Measurements from ENCODE around the gene EGLN1.

DNA sequence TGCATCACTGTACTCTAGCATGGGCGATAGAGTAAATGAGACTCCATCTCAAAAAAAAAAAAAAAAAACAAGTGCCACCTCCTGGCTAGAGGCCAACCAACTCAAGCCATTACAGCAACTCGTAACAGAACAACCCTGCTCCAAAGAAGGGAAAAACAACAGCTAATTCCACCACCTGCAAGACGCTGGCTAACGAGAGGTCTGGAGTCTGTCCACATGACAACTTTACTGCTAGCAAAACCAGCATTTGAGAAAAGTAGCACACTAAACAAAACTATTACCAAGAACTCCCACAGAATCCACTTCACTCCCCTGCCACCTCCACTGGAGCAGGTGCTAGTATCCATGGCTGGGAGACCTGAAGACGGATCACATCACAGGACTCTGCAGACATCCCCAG, 24.1 kb upstream of the EGLN1 start:
- TF ChIP-seq YY1 (tag by site-specific recombination; IDR thresholded peaks at IDR 0.05) (no peak), ZNF274 (IDR thresholded peaks at IDR 0.05; ENCODE audit: low read length) (no peak), ZNF274 (tag by site-specific recombination; IDR thresholded peaks at IDR 0.05; ENCODE audit: borderline replicate concordance) (no peak), ZNF768 (tag by site-specific recombination; IDR thresholded peaks at IDR 0.05) (no peak), ZNF785 (tag by site-specific recombination; IDR thresholded peaks at IDR 0.05) (no peak), ZNF76 (tag by site-specific recombination; IDR thresholded peaks at IDR 0.05; ENCODE audit: borderline replicate concordance, low read depth) (no peak), ZNF416 (tag by site-specific recombination; IDR thresholded peaks at IDR 0.05) (no peak), ZNF266 (tag by site-specific recombination; IDR thresholded peaks at IDR 0.05; ENCODE audit: low read depth) (no peak), ZNF664 (tag by site-specific recombination; IDR thresholded peaks at IDR 0.05) (no peak), ZNF624 (tag by site-specific recombination; IDR thresholded peaks at IDR 0.05) (no peak)
- TF ChIP-seq, protein P1, sequence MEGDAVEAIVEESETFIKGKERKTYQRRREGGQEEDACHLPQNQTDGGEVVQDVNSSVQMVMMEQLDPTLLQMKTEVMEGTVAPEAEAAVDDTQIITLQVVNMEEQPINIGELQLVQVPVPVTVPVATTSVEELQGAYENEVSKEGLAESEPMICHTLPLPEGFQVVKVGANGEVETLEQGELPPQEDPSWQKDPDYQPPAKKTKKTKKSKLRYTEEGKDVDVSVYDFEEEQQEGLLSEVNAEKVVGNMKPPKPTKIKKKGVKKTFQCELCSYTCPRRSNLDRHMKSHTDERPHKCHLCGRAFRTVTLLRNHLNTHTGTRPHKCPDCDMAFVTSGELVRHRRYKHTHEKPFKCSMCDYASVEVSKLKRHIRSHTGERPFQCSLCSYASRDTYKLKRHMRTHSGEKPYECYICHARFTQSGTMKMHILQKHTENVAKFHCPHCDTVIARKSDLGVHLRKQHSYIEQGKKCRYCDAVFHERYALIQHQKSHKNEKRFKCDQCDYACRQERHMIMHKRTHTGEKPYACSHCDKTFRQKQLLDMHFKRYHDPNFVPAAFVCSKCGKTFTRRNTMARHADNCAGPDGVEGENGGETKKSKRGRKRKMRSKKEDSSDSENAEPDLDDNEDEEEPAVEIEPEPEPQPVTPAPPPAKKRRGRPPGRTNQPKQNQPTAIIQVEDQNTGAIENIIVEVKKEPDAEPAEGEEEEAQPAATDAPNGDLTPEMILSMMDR (tag by site-specific recombination; IDR thresholded peaks at IDR 0.05) = no peak
- TF ChIP-seq, protein P2, sequence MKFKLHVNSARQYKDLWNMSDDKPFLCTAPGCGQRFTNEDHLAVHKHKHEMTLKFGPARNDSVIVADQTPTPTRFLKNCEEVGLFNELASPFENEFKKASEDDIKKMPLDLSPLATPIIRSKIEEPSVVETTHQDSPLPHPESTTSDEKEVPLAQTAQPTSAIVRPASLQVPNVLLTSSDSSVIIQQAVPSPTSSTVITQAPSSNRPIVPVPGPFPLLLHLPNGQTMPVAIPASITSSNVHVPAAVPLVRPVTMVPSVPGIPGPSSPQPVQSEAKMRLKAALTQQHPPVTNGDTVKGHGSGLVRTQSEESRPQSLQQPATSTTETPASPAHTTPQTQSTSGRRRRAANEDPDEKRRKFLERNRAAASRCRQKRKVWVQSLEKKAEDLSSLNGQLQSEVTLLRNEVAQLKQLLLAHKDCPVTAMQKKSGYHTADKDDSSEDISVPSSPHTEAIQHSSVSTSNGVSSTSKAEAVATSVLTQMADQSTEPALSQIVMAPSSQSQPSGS (tag by site-specific recombination; IDR thresholded peaks at IDR 0.05; ENCODE audit: low read depth) = no peak
- TF ChIP-seq, protein P3, sequence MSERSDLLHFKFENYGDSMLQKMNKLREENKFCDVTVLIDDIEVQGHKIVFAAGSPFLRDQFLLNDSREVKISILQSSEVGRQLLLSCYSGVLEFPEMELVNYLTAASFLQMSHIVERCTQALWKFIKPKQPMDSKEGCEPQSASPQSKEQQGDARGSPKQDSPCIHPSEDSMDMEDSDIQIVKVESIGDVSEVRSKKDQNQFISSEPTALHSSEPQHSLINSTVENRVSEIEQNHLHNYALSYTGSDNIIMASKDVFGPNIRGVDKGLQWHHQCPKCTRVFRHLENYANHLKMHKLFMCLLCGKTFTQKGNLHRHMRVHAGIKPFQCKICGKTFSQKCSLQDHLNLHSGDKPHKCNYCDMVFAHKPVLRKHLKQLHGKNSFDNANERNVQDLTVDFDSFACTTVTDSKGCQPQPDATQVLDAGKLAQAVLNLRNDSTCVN (tag by site-specific recombination; optimal IDR thresholded peaks at IDR 0.05) = no peak
